PC-3 (cell line): ENCODE data around the gene STX17.

Experiments used
- CTCF ChIP-seq: fragments of 300-600 bp; sonication (generic); conservative IDR thresholded peaks from 2 replicates; pipeline ENCODE4 v1.5.1; 2017; ENCODE audit warnings: antibody characterized with exemption, low read depth, mild to moderate bottlenecking, low read length
- EZH2 ChIP-seq: fragments of 300-600 bp; sonication (generic); IDR thresholded peaks from one replicate; pipeline ENCODE4 v1.6.1; 2017; ENCODE audit warnings: antibody characterized with exemption, mild to moderate bottlenecking, low read length; ENCODE audit not compliant: unreplicated experiment
- EZH2phosphoT487 ChIP-seq: fragments of 300-600 bp; sonication (generic); IDR thresholded peaks from 2 replicates; pipeline ENCODE4 v1.6.1; 2018; ENCODE audit warnings: mild to moderate bottlenecking, antibody characterized with exemption, low read length, borderline replicate concordance

- TF ChIP-seq CTCF (no peak), EZH2 (no peak), EZH2phosphoT487 (no peak)
These were observed 64.0 kb downstream of the STX17 start for GRCh38 chr9:99970481-99970880.
